ENCODE measurements around the gene RBFA. TPM values are rescaled to one million over a fixed set of nuclear protein-coding genes. Genes with fewer than 3 reads are reported as not detected.
A peak's percentile ranks its signal among the peaks of the same experiment; 100 is the strongest.

Gene RBFA
- total and polyA plus RNA-seq, 2 of the 13 experiments (the other 11 are each of a cell fraction or from before 2014, with no cell fraction given), result 29.7 to 42.4 TPM

DNA sequence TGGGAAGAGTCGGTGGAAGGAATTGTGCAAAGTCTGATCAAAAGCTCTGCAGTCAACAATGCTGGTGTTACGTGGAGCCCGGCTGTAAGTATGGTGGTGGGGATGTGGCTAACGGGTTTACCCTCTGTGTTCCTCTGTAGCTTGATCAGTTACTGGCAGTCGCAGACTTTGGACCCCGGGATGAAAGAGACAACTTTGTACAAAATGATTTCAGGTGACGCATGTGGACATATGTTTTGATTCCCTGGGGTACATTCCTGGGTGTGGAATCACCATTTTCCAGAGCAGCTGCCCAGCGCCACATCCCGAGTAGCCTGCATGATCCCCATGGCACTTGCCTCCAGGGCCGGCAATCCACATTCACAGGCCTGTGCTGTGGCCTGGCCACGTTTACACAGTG is 9.8 kb downstream of the RBFA start:
- POLR2A ChIA-PET, result interaction anchor here (1.8 kb wide), 1 partner anchor 10 kb away, joined by 9 read pairs; the partner anchor contains the start of gene RBFA
- Histone ChIP-seq H3K4me3 (replicated peaks in 1 of 3; ENCODE audit: insufficient read depth in 1 of 3, low read depth in 2 of 3, low read length in 3 of 3) (no peak overlapping the region), H2AFZ (ENCODE audit: low read length) (no peak overlapping the region), H3K79me2 (ENCODE audit: insufficient read depth, low read length) (no peaks in the 10 kb centered on the region), H4K20me1 (ENCODE audit: insufficient read depth, low read length) (no peaks in the 10 kb centered on the region), H3K36me3 (replicated peaks in 1 of 2; ENCODE audit: control insufficient read depth in 1 of 2, insufficient read depth in 2 of 2, low read length in 2 of 2) (peaks cover 10 to 53% of the 10 kb centered on the region in 2 experiments; a peak in 4 of 5 replicates), H3K9ac (ENCODE audit: insufficient read depth, low read depth, low read length) (no peak overlapping the region), H3K9me3 (ENCODE audit: low read length) (no peaks in the 10 kb centered on the region), H3K27me3 (ENCODE audit: control insufficient read depth in 1 of 2, insufficient read depth in 2 of 2, low read length in 2 of 2) (no peaks in the 10 kb centered on the region), H3K27ac (ENCODE audit: extremely low read length, insufficient read depth, low read length) (peak overlapping the region; percentile 37), H3K4me2 (ENCODE audit: low read depth, low read length) (no peak overlapping the region), H3K4me1 (ENCODE audit: insufficient read depth, low read length) (peaks cover 19% of the 10 kb centered on the region)
- intact Hi-C loops (cut with micrococcal nuclease; ENCODE audit: unreplicated experiment) (no loop called here), in situ Hi-C loops (cut with HindIII; ENCODE audit: extremely low pct_ligation_motif_present, low pct_unique_long_range_greater_than_20kb) (no loop called here)
- ATAC-seq (peak; percentile 63), FAIRE-seq (no peak), DNase-seq (ENCODE audit: low spot score) (peak; percentile 67)
- WGBS (ENCODE audit: low lambda C conversion rate), result 81% methylated on average over 10 of the region's 11 CpGs
- CTCF ChIA-PET (ENCODE audit: low intra/inter-chr PET ratio, low total read pairs), result no interaction called here
- no TSS peak for BruUV-seq (replicated peaks)
- TF ChIP-seq, protein P1, sequence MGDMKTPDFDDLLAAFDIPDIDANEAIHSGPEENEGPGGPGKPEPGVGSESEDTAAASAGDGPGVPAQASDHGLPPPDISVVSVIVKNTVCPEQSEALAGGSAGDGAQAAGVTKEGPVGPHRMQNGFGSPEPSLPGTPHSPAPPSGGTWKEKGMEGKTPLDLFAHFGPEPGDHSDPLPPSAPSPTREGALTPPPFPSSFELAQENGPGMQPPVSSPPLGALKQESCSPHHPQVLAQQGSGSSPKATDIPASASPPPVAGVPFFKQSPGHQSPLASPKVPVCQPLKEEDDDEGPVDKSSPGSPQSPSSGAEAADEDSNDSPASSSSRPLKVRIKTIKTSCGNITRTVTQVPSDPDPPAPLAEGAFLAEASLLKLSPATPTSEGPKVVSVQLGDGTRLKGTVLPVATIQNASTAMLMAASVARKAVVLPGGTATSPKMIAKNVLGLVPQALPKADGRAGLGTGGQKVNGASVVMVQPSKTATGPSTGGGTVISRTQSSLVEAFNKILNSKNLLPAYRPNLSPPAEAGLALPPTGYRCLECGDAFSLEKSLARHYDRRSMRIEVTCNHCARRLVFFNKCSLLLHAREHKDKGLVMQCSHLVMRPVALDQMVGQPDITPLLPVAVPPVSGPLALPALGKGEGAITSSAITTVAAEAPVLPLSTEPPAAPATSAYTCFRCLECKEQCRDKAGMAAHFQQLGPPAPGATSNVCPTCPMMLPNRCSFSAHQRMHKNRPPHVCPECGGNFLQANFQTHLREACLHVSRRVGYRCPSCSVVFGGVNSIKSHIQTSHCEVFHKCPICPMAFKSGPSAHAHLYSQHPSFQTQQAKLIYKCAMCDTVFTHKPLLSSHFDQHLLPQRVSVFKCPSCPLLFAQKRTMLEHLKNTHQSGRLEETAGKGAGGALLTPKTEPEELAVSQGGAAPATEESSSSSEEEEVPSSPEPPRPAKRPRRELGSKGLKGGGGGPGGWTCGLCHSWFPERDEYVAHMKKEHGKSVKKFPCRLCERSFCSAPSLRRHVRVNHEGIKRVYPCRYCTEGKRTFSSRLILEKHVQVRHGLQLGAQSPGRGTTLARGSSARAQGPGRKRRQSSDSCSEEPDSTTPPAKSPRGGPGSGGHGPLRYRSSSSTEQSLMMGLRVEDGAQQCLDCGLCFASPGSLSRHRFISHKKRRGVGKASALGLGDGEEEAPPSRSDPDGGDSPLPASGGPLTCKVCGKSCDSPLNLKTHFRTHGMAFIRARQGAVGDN (CRISPR knock-in tag; IDR thresholded peaks at IDR 0.05), result peak; percentile 24
- TF ChIP-seq, protein P2, sequence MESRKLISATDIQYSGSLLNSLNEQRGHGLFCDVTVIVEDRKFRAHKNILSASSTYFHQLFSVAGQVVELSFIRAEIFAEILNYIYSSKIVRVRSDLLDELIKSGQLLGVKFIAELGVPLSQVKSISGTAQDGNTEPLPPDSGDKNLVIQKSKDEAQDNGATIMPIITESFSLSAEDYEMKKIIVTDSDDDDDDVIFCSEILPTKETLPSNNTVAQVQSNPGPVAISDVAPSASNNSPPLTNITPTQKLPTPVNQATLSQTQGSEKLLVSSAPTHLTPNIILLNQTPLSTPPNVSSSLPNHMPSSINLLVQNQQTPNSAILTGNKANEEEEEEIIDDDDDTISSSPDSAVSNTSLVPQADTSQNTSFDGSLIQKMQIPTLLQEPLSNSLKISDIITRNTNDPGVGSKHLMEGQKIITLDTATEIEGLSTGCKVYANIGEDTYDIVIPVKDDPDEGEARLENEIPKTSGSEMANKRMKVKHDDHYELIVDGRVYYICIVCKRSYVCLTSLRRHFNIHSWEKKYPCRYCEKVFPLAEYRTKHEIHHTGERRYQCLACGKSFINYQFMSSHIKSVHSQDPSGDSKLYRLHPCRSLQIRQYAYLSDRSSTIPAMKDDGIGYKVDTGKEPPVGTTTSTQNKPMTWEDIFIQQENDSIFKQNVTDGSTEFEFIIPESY (CRISPR knock-in tag; IDR thresholded peaks at IDR 0.05), result peak; percentile 32; the same call in 1 of the 2 replicates
- TF ChIP-seq ETV5 (CRISPR knock-in tag; IDR thresholded peaks at IDR 0.05; ENCODE audit: borderline replicate concordance) (no peak), PHF21A (CRISPR knock-in tag; IDR thresholded peaks at IDR 0.05) (no peak), ZFX (CRISPR knock-in tag; IDR thresholded peaks at IDR 0.05; ENCODE audit: low read depth) (0 out of 2 replicates have a peak, but pooled peaks have one; percentile 14), HNF4A (CRISPR knock-in tag; IDR thresholded peaks at IDR 0.05) (peak; percentile 56)
- TF ChIP-seq, protein P3, sequence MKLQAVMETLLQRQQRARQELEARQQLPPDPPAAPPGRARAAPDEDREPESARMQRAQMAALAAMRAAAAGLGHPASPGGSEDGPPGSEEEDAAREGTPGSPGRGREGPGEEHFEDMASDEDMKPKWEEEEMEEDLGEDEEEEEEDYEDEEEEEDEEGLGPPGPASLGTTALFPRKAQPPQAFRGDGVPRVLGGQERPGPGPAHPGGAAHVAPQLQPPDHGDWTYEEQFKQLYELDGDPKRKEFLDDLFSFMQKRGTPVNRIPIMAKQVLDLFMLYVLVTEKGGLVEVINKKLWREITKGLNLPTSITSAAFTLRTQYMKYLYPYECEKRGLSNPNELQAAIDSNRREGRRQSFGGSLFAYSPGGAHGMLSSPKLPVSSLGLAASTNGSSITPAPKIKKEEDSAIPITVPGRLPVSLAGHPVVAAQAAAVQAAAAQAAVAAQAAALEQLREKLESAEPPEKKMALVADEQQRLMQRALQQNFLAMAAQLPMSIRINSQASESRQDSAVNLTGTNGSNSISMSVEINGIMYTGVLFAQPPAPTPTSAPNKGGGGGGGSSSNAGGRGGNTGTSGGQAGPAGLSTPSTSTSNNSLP (IDR thresholded peaks at IDR 0.05; ENCODE audit: low read depth, low read length), result peak; percentile 62; the same call in 1 of the 2 replicates

All from HepG2 (cell line).